GM18868 (cell line): ENCODE data around the gene EIF4E2.

Experiments used
- ATAC-seq: cut with Tn5 transposase; IDR thresholded peaks from one replicate; pipeline ENCODE4 v1.9.1; 2021; ENCODE audit warnings: mild to moderate bottlenecking, moderate library complexity; ENCODE audit not compliant: unreplicated experiment

Gene EIF4E2

DNA sequence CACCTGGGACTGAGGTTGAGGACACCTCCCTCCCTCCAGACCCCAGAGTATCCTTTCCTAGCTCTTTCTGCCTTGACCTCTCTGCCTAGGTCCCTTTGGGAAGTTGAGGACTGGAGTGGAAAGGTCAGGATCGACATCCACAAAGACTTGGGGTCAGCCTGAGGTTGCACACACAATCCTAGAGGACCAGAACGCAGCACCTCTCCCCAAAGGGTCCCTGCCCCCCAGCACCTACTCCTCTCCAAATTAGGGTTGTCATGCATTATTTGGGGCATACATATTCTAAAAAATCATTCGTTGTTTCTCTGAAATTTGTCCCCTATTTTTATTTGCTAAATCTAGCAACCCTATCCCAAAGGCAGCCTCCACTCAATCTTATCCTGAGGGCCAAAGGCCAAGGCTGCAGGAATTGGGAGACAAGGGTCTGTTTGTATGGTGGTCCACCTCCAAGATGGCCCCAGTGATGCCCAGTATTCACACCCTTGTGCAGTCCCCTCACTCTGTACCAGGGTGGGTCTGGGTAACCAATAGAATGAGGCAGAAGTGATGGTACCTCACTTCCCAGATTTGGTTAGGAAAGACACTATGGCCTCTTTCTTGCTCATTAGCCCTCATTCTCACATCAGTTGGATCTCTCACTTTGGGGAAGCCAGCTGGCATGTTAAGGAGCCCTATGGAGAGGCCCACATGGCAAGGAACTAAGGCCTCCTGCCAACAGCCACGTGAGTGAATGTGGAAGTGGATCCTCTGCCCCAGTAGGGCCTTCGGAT is 14.5 kb upstream of the EIF4E2 start:
- no peak for ATAC-seq

DNA sequence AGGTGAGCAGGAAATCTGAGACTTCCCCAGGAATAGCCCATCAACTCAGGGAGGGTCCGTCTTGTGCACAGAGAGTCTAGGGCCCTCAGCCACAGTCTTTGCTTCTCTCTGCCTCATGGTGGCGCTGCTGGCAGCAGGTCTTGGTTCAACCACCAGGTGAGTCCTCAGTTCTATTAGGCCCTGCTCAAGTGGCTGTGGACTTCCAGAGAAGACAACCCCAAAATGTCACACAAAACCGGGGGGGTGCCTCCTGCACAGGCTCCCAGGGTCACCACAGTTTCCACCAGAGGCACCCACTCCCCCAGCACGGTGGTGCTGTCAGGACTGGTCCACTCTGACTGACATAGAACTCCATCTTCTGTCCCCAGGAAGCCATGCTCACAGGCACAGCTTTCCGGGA is 13.4 kb upstream of the EIF4E2 start:
- no peak for ATAC-seq

DNA sequence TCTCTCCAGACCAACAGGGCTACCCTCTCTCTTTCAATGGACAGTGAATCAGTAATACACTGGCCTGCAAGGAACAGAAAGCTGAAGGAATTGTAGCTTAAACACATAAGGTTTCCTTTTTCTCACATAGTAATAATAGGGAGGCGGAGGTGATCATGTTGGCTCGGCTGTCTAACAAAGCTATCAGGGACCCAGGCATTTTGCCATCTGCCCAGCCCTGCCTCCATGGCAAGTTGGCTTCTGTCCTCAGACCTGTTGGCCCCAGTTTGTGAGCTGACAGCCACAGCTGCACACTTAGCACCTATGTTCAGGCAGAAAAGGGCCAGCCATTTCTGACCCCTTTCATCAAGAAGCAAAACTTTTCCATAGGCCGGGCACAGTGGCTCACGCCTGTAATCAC is 13.0 kb upstream of the EIF4E2 start:
- no peak for ATAC-seq

DNA sequence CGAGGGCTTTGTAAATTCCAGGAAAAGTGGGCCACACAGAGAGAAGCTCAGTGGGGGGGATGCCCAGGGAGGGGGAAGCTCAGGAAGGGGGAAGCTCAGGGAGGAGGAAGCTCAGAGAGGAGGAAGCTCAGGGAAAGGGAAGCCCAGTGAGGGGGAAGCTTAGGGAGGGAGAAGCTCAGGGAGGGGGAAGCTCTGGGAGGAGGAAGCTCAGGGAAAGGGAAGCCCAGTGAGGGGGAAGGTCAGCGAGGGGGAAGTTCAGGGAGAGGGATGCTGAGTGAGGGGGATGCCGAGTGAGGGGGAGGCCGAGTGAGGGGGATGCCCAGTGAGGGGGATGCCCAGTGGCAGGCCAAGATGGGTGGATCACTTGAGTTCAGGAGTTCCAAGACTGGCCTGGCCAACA is 11.8 kb upstream of the EIF4E2 start:
- ATAC-seq, result no peak

DNA sequence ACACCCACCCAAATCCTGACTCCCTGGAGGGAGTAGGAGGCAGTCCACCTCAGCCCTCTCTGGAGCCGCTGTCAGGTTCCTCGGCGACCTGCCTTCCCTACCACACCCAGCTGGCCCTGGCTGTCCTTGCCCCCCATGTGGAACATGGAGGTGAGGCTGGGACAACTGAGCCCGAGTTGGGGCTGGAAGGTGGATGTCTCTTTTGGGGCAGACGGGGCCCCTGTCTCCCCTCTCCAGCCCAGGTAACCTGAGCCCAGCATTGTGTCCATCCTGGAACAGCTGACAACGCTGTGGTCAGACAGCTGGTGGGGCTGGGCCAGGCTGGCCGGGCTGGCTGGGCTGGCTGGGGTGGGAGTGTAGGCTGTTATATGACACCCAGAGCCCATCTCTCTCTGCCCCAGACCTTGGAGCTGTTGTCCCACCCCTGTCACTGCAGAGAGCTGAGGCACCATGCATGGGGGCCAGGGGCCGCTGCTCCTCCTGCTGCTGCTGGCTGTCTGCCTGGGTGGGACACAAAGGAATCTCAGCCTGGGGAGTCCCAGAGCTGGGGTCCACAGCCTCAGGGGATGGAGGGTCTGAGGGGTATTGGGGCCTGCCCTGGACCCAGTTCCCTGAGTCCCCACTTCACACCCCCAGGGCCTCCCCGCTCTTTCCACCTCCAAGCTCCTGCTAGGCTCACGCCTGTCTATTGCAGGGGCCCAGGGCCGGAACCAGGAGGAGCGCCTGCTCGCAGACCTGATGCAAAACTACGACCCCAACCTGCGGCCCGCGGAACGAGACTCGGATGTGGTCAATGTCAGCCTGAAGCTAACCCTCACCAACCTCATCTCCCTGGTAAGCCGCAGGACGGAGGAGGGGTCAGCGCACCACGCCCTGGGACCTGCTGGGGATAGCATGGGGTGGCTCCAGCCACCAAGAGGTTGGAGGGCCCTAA is 10.9 kb upstream of the EIF4E2 start, which contains the start of gene CHRNG:
Gene CHRNG, plus strand, starts transcription at position 395 of the 934 bp plus-strand sequence. Its CDS starts 56 bp downstream, at position 451.
- ATAC-seq, result no peak

DNA sequence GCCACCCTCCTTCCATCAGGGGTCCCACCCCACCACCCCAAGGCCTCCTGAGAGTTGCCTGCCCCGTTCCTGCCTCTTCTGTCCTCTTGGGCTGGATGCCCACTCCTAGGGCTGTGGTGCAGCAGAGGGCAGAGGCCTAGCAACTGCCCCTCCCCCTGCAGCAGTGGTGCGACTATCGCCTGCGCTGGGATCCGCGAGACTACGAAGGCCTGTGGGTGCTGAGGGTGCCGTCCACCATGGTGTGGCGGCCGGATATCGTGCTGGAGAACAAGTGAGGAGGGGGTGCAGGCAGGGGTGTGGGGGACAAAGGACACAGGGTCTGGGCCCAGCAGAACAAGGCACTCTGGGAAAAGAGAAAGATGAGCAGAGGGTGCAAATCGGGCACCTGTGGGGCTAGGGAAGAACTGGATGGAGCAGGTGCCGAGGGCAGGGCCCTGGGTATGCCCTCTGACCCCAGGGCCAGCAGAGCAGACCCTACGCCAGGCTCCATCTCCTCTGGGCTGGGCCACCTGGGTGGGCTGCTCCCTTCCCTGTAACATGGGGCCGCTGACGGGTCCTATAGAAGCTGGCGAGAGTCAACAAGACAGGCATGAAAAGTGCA is 9.9 kb upstream of the EIF4E2 start:
- no peak for ATAC-seq

DNA sequence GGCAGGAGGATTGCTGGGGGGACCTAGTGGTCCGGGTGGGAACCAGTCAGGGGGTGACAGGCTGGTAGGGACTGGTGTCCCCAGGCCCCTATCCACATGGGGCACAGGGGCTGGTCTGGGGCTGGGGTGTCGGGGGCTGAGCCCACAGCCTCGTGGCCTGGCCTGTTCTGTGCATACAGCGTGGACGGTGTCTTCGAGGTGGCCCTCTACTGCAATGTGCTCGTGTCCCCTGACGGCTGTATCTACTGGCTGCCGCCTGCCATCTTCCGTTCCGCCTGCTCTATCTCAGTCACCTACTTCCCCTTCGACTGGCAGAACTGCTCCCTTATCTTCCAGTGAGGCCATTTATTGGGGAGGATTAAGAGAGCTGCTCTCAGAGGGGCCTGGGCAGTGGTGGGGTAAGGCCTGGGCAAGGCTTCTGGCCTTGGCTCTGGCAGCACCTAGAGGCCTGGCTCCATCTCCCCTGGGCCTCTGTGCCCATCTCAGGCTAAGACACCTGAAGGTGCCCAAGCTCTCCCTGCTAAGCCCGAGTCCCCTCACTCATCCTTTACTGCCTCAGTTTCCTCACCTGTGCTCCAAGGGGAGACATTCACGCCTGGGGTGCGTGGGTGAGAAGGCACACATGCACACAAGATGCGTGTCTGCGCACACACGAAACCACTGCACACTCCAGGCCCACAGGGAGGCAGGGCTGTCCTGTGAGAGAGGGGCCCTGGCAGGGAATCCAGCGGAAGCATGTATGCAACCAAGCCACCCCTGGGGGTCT is 9.1 kb upstream of the EIF4E2 start:
- no peak for ATAC-seq

DNA sequence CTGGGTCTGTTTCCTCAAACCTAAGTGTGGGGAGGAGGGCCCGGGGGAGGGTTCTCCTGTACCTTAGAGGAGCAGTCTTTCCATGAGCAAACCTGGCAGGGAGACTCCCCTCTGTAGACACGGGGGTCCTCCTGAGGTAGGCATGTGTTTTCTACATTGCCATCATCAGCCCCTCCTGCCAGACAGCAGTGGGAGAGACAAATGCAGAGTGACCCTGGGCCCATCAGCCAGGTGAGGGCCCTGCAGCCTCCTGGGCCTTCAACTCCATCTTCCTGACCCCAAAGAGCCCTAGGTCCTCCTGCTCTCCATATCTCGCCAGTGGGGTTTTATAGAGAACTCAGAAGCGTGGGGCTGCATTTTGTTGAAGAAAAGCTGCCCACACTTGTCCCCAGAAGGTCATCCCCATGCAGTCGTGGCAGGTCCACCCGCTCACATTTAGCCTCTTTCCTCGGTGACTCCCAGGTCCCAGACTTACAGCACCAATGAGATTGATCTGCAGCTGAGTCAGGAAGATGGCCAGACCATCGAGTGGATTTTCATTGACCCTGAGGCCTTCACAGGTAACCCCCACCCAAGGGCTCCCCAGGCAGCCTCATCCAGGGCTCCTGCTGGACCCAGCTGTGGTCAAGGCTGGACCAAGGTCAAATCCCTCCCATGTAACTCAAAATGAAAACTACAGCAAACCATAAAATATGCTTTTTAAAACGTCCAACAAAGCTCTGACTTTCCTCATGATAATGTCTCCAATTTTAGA is 8.4 kb upstream of the EIF4E2 start:
- no peak for ATAC-seq

DNA sequence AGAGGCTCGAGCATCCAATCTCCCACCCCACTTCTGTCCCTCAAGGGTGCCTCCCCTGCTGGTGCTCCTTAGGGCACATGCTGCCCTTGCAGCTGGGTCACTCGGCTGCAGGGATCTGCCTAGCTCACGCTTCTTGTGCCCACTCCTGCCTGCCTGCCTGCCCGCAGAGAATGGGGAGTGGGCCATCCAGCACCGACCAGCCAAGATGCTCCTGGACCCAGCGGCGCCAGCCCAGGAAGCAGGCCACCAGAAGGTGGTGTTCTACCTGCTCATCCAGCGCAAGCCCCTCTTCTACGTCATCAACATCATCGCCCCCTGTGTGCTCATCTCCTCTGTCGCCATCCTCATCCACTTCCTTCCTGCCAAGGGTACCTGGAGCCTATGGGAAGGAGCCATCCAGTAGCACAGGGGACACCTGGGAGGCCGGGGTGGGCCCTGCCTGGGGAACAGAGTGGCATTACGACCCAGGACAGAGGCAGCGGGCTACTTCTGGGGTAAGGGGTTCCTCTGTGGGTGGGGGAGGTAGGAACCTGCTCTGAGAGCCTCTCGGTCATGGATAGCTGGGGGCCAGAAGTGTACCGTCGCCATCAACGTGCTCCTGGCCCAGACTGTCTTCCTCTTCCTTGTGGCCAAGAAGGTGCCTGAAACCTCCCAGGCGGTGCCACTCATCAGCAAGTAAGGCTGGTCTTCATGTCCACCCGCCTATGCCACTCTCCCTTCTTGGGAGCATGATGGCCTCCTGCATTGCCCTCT is 7.6 kb upstream of the EIF4E2 start:
- ATAC-seq, result no peak

DNA sequence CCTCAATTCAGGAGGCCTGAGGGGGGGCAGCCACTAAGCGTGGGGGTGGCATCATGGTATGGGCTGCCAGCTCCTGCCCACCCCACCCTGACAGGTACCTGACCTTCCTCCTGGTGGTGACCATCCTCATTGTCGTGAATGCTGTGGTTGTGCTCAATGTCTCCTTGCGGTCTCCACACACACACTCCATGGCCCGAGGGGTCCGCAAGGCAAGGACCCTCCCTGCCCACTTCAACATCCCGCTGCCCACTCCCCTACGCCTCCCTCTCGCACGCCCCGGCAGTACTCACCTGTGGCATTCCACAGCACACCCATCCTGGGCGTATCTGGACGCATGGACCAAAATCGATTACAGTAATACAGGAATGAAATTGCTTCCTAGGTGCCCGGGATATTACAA is 7.0 kb upstream of the EIF4E2 start:
- no peak for ATAC-seq

DNA sequence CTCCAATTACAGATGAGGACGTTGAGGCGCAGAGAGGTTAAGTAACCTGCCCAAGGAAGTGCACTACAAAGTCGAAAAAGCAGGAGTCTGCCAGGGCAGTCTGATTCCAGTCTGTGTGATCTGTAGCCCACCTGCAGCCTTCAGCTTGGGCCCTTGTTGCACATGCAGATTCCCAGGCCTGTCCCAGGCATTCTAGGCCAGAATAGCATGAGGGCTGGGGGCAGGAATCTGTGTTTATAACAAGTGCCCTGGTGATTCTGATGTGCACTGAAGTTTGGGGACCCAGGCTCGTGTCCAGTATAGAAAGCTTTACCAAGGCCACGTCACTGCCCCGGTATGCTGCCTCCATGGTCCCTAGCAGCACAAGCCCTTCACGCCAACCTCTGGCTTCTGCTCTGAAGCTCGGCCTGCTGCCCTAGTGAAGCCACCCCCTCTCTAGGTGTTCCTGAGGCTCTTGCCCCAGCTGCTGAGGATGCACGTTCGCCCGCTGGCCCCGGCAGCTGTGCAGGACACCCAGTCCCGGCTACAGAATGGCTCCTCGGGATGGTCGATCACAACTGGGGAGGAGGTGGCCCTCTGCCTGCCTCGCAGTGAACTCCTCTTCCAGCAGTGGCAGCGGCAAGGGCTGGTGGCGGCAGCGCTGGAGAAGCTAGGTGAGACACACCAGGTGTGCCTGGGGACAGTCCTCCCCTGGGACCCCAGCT is 6.4 kb upstream of the EIF4E2 start:
- ATAC-seq, result no peak

DNA sequence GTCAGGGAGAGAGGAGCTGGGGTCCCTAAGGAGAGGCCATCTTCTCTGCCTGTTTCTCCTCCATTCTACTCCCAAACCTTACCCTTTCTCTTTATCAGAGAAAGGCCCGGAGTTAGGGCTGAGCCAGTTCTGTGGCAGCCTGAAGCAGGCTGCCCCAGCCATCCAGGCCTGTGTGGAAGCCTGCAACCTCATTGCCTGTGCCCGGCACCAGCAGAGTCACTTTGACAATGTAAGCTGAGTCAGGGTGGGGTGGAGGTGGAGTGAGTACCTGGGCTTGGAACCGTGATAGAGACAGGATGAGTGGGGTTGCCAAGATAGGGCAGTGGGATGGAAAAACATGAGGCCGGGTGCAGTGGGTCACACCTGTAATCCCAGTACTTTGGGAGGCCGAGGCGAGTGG is 5.8 kb upstream of the EIF4E2 start:
- ATAC-seq, result no peak

DNA sequence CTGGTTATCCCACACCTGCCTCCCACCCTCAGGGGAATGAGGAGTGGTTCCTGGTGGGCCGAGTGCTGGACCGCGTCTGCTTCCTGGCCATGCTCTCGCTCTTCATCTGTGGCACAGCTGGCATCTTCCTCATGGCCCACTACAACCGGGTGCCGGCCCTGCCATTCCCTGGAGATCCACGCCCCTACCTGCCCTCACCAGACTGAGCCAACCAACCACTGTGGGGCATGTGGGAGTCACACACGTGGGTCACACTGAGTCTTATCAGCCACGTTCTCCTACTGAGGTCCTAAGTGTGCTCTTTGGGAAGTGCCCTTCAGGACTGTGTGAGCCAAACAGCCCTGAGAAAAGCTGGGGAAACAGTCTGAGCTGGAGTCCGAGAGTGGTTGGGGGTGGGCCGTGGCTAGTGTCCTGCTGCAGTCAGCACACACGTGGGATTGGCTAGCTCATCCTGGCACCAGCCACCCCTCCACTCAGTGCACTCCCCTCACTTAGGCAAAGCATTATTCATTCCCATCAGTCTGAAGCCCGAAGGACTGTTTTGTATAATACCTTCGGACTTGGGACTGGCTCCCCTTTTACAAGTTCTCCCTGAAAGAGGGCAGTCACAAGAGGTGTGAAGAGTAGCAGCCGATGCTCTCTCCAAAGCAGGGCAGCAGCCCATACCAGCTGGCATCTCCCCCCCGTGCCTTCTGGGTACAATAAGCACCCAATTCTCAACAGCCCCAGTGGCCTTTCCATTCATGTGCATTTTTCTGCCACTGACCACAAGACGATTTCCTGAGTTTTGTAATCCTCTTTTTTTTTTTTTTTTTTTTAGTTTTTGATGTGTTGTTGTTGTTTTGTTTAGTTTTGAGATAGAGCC is 4.7 kb upstream of the EIF4E2 start:
- ATAC-seq, result no peak

DNA sequence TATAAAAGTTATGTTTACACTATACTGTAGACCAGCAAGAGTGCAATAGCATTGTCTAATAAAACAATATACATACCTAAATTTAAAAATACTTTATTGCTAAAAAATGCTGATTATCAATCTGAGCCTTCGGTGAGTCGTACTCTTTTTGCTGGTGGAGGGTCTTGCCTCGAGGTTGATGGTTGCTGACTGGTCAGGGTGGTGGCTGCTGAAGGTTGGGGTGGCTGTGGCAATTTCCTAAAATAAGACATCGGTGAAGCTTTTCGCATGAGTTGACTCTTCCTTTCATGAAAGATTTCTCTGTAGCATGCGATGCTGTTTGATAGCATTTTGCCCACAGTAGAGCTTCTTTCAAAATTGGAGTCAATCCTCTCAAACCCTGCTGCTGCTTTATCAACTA is 2.5 kb upstream of the EIF4E2 start:
- no peak for ATAC-seq

DNA sequence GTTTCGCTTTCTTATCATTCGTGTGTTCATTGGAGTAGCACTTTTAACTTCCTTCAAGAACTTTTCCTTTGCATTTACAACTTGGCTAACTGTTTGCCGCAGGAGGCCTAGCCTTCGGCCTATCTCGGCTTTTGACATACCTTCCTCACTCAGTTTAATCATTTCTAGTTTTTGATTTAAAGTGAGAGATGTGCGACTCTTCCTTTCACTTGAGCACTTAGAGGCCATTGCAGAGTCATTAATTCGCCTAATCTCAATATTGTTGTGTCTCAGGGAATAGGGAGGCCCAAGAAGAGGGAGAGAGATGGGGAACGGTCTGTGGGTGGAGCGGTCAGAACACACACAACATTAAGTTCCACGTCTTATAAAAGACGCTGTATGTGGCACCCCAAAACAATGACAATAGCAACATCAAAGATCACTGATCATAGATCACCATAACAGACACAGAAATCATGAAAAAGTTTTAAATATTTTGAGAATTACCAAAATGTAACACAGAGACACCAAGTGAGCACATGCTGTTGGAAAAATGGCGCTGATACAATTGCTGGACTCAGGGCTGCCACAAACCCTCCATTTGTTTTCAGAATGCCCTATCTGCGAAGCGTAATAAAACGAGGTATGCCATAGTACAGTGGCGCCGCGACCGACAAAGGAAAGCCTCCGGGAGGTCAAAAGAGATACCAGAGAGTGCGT is 685 bp upstream of the EIF4E2 start:
- no peak for ATAC-seq

DNA sequence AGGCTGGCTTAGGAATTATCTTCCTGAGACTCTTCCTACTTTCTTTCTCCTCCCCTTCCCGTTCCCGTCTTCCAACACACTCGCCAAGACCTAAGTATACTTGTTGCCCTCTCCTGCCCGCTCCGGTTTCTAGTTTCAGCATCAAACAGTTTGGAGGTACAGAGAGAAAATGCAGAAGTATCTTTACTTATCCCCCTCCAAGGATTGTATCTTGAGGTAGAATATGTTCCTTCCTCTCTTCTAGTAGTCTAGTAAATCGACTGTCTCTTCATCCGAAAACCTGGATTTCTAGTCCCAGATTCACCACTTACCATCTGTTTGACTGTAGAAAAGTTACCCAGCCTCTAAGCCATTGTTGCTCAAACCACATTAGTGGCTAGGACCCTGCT is 755 bp downstream of the EIF4E2 start:
- no peak for ATAC-seq

DNA sequence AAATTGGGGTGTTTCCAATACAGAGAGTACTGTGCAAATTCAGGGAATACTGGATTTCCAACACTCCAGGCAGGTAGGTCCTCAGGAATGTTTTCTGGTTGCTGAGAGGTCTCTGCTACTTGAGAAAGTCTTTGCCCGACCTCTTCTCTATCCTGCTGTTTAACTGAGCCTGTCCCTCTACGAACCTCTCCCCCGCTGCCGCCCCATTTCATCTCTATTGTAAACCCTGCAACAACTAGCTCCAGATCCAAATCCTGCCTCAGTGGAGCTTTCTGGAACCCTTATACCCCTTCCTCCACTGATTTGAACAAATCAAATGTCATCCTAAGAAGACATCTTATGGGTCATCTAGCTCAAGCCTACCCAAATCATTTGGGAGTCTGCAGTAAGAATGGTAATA is 1.3 kb downstream of the EIF4E2 start:
- no peak for ATAC-seq
